Nephron progenitor cell (in vitro differentiated cells): ENCODE results near the gene GUK1.

Experiments used
- DNase-seq: peaks from one replicate; pipeline ENCODE4 v3.0.0; 2021
- H3K27ac Mint-ChIP-seq: 2 replicates; pipeline ENCODE4 v1.8.0; 2021; ENCODE audit warnings: mild to moderate bottlenecking, moderate library complexity, mixed read lengths
- H3K27me3 Mint-ChIP-seq: 2 replicates; pipeline ENCODE4 v1.8.0; 2021; ENCODE audit warnings: mild to moderate bottlenecking, low read depth, mixed read lengths; ENCODE audit not compliant: poor library complexity
- H3K36me3 Mint-ChIP-seq: 2 replicates; pipeline ENCODE4 v1.8.0; 2021; ENCODE audit warnings: low read depth, mixed read lengths
- H3K4me1 Mint-ChIP-seq: 2 replicates; pipeline ENCODE4 v1.8.0; 2021; ENCODE audit warnings: mixed read lengths
- H3K4me3 Mint-ChIP-seq: 2 replicates; pipeline ENCODE4 v1.8.0; 2021; ENCODE audit warnings: mild to moderate bottlenecking, moderate library complexity, mixed read lengths
- H3K9me3 Mint-ChIP-seq: 2 replicates; pipeline ENCODE4 v1.8.0; 2021; ENCODE audit warnings: mild to moderate bottlenecking, moderate library complexity, mixed read lengths
- CTCF ChIP-seq: fragments of 200-600 bp; sonication (generic); IDR thresholded peaks from 2 replicates; pipeline ENCODE4 v1.5.0; 2021; ENCODE audit warnings: antibody characterized with exemption

The GUK1 gene

GRCh38 chr1:228154670-228155571, 14.8 kb downstream of the GUK1 start:
- no peak for TF ChIP-seq CTCF
- Mint-ChIP-seq H3K27me3 (no peaks in the 10 kb centered on the region), H3K27ac (no peak overlapping the region), H3K4me1 (peaks cover 12% of the 10 kb centered on the region), H3K4me3 (no peak overlapping the region), H3K9me3 (no peaks in the 10 kb centered on the region), H3K36me3 (no peaks in the 10 kb centered on the region)
- DNase-seq = no peak

DNA sequence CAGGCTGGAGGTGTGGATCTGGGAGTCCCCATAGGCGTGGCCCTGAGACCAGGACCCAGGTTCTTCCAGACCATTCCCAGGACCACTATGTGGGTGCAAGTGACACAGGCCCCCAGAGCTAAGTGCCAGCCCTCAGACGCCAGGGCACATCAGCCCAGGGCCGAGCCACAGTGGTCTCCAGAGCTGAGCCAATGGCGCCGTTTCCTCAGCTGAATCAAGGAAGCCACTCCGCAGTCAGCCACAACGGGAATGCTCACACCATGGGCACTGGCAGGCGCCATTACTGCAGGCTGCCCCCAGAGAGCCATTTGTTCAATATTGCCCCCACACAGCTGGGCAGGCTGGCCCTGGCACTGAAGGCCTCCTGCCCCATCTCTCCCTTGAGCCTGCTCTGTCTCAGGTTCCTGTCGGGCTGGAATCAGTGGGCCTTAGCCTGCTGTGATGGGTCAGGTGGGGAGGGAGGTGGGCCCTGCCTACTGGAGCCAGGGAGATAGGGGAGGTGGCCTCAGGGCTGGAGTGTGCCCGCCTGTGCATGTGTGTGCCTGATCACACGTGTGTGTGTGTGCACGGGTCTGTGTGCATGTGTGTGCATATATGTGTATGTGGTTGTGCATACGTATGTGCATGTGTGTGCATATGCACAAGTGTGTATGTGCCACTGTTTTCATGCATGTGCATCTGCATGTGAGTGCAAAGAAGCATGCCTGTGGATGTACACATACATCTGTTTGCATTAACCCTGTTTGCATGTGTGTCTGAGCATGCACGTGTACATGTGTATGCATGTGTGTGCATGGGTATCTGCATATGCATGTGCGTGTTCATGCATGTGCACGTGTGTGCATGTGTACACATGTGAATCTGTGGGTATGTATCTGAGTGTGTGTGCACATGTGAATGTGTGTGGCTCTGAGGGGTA, 15.8 kb downstream of the GUK1 start:
- H3K4me3 Mint-ChIP-seq = no peak overlapping the region
- no peaks in the 10 kb centered on the region for H3K36me3 Mint-ChIP-seq
- peaks cover 11% of the 10 kb centered on the region for H3K4me1 Mint-ChIP-seq
- no peak for DNase-seq
- H3K9me3 Mint-ChIP-seq = no peaks in the 10 kb centered on the region
- no peak for TF ChIP-seq CTCF
- H3K27me3 Mint-ChIP-seq = no peaks in the 10 kb centered on the region
- H3K27ac Mint-ChIP-seq = no peak overlapping the region

DNA sequence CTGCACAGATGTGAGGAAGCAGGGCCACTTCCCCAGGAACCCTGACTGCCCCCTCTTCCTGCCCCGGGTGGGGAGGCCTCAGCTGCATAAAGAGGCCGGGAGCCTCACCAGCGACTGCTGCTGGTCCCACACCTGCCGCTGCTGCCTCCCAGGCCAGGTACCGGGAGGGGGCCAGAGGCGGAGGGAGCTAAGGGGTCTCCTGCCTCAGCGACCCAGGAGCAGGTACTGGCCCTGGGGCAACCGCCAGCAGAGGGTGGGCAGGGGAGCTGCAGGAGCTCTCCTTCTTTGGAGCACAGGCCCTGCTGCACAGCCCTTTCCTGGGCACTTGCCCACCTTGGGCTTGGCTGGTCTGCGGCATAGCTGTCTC, 16.4 kb downstream of the GUK1 start:
- Mint-ChIP-seq H3K27me3 (no peaks in the 10 kb centered on the region), H3K4me3 (no peak overlapping the region), H3K36me3 (no peaks in the 10 kb centered on the region), H3K4me1 (peaks cover 8% of the 10 kb centered on the region), H3K27ac (no peak overlapping the region), H3K9me3 (no peaks in the 10 kb centered on the region)
- no peak for TF ChIP-seq CTCF
- DNase-seq = no peak

DNA sequence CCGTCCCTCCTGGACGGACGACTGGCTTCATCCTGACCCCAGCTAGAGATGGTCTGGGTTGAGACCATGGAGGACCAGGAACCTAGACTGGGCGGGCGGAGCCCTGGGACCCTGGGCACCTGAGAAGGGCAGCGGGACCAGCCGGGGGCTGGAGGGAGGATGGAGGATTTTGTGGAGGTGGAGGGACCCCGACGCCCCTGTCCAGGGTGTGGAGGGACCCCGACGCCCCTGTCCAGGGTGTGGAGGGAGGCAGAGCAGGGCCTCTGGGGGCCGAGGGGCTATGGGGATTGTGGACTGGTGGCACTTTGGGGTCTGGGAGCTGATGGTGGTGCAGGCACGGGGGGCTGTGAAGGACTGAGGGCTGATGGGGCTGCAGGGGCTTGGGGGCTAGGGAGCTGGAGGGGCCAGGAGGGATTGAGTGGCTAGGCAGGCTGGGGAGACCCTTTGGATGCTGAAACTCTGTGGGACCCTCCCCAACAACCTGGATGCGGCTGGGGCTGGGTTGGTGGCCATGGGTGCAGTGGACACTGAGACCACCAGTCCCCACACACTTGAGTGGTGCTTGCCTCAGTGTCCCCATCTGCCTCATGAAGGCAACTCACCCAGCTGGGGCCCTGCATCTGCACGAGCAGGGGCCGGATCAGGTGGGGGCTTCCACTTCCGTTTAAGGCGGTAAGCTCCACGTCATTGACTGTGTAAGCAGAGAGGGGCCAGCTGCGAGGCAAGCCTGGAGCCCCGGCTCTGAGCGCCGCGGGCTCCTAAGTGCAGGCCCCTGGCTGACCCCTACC, 17.1 kb downstream of the GUK1 start:
- no peaks in the 10 kb centered on the region for H3K27me3 Mint-ChIP-seq
- peaks cover 15% of the 10 kb centered on the region for H3K4me1 Mint-ChIP-seq
- H3K4me3 Mint-ChIP-seq = no peak overlapping the region
- H3K9me3 Mint-ChIP-seq = no peaks in the 10 kb centered on the region
- no peak overlapping the region for H3K27ac Mint-ChIP-seq
- no peak for TF ChIP-seq CTCF
- H3K36me3 Mint-ChIP-seq = no peaks in the 10 kb centered on the region
- no peak for DNase-seq

- H3K9me3 Mint-ChIP-seq = no peaks in the 10 kb centered on the region
- peaks cover 16% of the 10 kb centered on the region for H3K4me1 Mint-ChIP-seq
- no peaks in the 10 kb centered on the region for H3K27me3 Mint-ChIP-seq
- H3K27ac Mint-ChIP-seq = no peak overlapping the region
- H3K36me3 Mint-ChIP-seq = no peaks in the 10 kb centered on the region
- no peak for DNase-seq
- no peak for TF ChIP-seq CTCF
- no peak overlapping the region for H3K4me3 Mint-ChIP-seq
These were observed 17.6 kb downstream of the GUK1 start for GRCh38 chr1:228157729-228158126.
